Measurements from ENCODE around the gene TMEM88.

GRCh38 chr17:7843536-7844291 is 11.2 kb upstream of the TMEM88 start:
- TF ChIP-seq, protein P1, sequence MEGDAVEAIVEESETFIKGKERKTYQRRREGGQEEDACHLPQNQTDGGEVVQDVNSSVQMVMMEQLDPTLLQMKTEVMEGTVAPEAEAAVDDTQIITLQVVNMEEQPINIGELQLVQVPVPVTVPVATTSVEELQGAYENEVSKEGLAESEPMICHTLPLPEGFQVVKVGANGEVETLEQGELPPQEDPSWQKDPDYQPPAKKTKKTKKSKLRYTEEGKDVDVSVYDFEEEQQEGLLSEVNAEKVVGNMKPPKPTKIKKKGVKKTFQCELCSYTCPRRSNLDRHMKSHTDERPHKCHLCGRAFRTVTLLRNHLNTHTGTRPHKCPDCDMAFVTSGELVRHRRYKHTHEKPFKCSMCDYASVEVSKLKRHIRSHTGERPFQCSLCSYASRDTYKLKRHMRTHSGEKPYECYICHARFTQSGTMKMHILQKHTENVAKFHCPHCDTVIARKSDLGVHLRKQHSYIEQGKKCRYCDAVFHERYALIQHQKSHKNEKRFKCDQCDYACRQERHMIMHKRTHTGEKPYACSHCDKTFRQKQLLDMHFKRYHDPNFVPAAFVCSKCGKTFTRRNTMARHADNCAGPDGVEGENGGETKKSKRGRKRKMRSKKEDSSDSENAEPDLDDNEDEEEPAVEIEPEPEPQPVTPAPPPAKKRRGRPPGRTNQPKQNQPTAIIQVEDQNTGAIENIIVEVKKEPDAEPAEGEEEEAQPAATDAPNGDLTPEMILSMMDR (IDR thresholded peaks at IDR 0.05): no peak
- TF ChIP-seq POLR2A (IDR thresholded peaks at IDR 0.05) (no peak), POLR2AphosphoS5 (IDR thresholded peaks at IDR 0.05; ENCODE audit: insufficient read depth in 1 of 2, low read depth in 1 of 2) (peak in 1 of 2 donors; percentile 57)
